ENCODE results near the gene RGS2.

Gene RGS2

GRCh38 chr1:192830595-192831246 lies 21.9 kb downstream of the RGS2 start:
- no peak for DNase-seq (ENCODE audit: low spot score)

GRCh38 chr1:192831706-192832355 lies 23.0 kb downstream of the RGS2 start:
- no peak for DNase-seq (ENCODE audit: low spot score)

GRCh38 chr1:192832492-192832891 lies 23.7 kb downstream of the RGS2 start:
- no peak for DNase-seq (ENCODE audit: low spot score)

- DNase-seq (ENCODE audit: low spot score), result no peak
These were observed 26.3 kb downstream of the RGS2 start for GRCh38 chr1:192835116-192835515.

GRCh38 chr1:192839162-192840066 lies 30.6 kb downstream of the RGS2 start:
- no peak for DNase-seq (ENCODE audit: low spot score)

- no peak for DNase-seq (ENCODE audit: low spot score)
These were observed 35.5 kb downstream of the RGS2 start for GRCh38 chr1:192844360-192844759.

GRCh38 chr1:192846950-192847349 lies 38.1 kb downstream of the RGS2 start:
- no peak for DNase-seq (ENCODE audit: low spot score)

GRCh38 chr1:192849011-192849410 lies 40.2 kb downstream of the RGS2 start:
- DNase-seq (ENCODE audit: low spot score), result no peak

GRCh38 chr1:192849442-192849841 lies 40.6 kb downstream of the RGS2 start:
- DNase-seq (ENCODE audit: low spot score), result no peak

- DNase-seq (ENCODE audit: low spot score), result no peak
These were observed 43.4 kb downstream of the RGS2 start for GRCh38 chr1:192852001-192852947.

- no peak for DNase-seq (ENCODE audit: low spot score)
These were observed 49.6 kb downstream of the RGS2 start for GRCh38 chr1:192858456-192858855.

- no peak for DNase-seq (ENCODE audit: low spot score)
These were observed 51.0 kb downstream of the RGS2 start for GRCh38 chr1:192859808-192860207.

- DNase-seq (ENCODE audit: low spot score), result no peak
These were observed 51.8 kb downstream of the RGS2 start for GRCh38 chr1:192860478-192861185.

- no peak for DNase-seq (ENCODE audit: low spot score)
These were observed 53.0 kb downstream of the RGS2 start for GRCh38 chr1:192861860-192862259.

Data from hepatic stellate cell (primary cell).